ENCODE results near the gene STK38L. TPM values are rescaled to one million over a fixed set of nuclear protein-coding genes. Genes with fewer than 3 reads are reported as not detected.

The STK38L gene
- total and polyA plus RNA-seq, 7 experiments from 2014 or later, result 7.2 to 22.8 (median 19.4) TPM

DNA sequence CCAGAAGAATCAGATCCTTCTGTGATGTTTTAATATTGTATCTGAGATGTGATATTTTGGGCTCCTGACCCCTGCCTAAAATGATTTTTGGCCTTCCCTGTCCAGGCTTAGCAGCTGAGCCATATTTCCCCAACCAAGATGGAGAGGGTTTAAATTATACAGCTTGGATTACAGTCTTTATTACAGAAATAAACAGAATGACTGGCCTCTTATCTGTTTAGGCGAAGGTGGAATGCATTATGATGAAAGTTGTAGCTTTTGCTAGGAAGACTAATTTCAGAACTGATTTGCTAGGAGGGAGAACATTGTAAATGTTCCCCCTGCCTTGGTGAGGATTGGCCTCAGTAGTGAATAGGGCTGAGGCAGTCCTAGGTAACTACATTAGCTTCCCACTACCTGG lies 111.9 kb downstream of the STK38L start:
- DNase-seq (no peak), ATAC-seq (no peak)
- no peak overlapping the region for H3K4me3 ChIP-seq (ENCODE audit: low read length)
- no peak overlapping the region for H3K27ac Mint-ChIP-seq
- H3K27ac ChIP-seq (ENCODE audit: low read depth, low read length), result no peak overlapping the region
- H3K27me3 Mint-ChIP-seq, result peaks cover 0 to 23% (median 15%) of the 10 kb centered on the region in 5 donors
- intact Hi-C loops (cut with micrococcal nuclease), result no loop called here
- POLR2A ChIA-PET, result no interaction called here
- CTCF ChIA-PET, result no interaction called here
- peaks cover 0 to 1% (median 0%) of the 10 kb centered on the region in 11 donors for H3K9me3 Mint-ChIP-seq
- no peaks in the 10 kb centered on the region for H3K27me3 ChIP-seq (ENCODE audit: control insufficient read depth in 2 of 2, insufficient read depth in 2 of 2, low read length in 2 of 2)
- H3K4me1 ChIP-seq (ENCODE audit: control insufficient read depth in 2 of 2, insufficient read depth in 2 of 2, low read length in 2 of 2), result no peaks in the 10 kb centered on the region
- no peaks in the 10 kb centered on the region for H3K4me1 Mint-ChIP-seq
- no peak overlapping the region for H3K4me3 Mint-ChIP-seq
- no peaks in the 10 kb centered on the region for H3K9me3 ChIP-seq (ENCODE audit: control insufficient read depth in 2 of 3, low read length in 3 of 3)
- H3K36me3 Mint-ChIP-seq, result peaks cover 0 to 9% (median 0%) of the 10 kb centered on the region in 5 donors
- H3K36me3 ChIP-seq (ENCODE audit: control insufficient read depth in 2 of 3, insufficient read depth in 3 of 3, low read length in 3 of 3), result no peaks in the 10 kb centered on the region

DNA sequence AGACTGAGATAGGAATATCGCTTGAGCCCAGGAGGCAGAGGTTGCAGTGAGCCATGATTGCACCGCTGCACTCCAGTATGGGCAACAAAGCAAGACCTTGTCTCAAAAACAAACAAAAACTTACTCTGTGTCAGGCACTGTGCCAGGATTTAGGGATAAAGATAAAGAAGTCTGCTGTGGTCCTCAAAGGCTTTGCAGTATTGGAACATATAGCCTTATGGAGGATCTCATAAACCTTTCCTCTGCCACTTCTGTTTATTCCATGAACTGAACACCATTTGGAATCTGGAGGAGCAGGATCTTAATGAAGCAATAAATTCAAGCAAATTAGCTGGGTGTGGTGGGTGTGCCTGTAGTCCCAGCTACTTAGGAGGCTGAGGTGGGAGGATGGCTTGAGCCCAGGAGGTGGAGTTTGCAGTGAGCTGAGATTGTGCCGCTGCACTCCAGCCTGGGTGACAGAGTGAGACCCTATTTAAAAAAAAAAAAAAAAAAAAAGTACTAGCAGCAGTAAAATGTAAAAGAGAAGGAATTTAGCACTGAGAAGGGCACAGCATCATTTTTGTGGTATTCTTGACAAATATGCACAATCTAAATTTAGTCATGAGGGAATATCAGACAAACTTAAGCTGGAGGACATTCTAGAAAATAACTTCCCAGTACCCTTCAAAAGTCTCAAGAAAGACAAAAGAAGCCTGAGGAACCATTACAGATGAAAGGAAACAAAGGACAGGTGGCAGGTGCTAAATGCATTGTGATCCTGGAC lies 115.7 kb downstream of the STK38L start:
- intact Hi-C loops (cut with micrococcal nuclease), result no loop called here
- Histone ChIP-seq H3K27ac (ENCODE audit: low read depth, low read length) (no peak overlapping the region), H3K27me3 (ENCODE audit: control insufficient read depth in 2 of 2, insufficient read depth in 2 of 2, low read length in 2 of 2) (no peaks in the 10 kb centered on the region), H3K9me3 (ENCODE audit: control insufficient read depth in 2 of 3, low read length in 3 of 3) (no peaks in the 10 kb centered on the region), H3K4me1 (ENCODE audit: control insufficient read depth in 2 of 2, insufficient read depth in 2 of 2, low read length in 2 of 2) (no peaks in the 10 kb centered on the region), H3K36me3 (ENCODE audit: control insufficient read depth in 2 of 3, insufficient read depth in 3 of 3, low read length in 3 of 3) (no peaks in the 10 kb centered on the region), H3K4me3 (ENCODE audit: low read length) (no peak overlapping the region)
- ChIA-PET POLR2A (no interaction called here), CTCF (interaction anchor here (0.7 kb wide), 1 partner anchor 1393 kb away, joined by 5 read pairs; no protein-coding TSS in a partner anchor)
- ATAC-seq (no peak), DNase-seq (no peak)
- no peak overlapping the region for H3K4me3 Mint-ChIP-seq
- peaks cover 0 to 9% (median 2%) of the 10 kb centered on the region in 11 donors for H3K9me3 Mint-ChIP-seq
- no peak overlapping the region for H3K27ac Mint-ChIP-seq
- H3K4me1 Mint-ChIP-seq, result no peaks in the 10 kb centered on the region
- peaks cover 0 to 14% (median 0%) of the 10 kb centered on the region in 5 donors for H3K36me3 Mint-ChIP-seq
- peaks cover 13 to 27% (median 17%) of the 10 kb centered on the region in 5 donors for H3K27me3 Mint-ChIP-seq

DNA sequence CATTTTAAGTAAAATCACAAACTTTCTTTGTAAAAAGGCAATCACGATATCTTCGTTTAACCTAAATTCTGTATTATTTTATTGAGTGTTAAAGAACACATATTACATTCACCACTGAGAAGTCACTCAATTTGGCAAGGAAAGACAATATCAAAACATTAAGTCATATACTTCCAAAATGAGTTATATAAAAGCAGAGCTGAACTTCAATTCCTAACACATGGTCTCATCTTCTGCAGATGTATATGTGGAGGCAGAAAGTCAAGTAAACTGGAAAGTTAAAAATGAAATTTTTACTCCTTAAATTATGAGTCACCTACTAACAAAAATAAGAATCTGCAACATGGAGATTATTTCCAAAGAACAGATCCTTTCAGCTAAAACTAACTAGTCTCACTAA lies 117.3 kb downstream of the STK38L start:
- POLR2A ChIA-PET, result no interaction called here
- H3K9me3 Mint-ChIP-seq, result peaks cover 0 to 9% (median 2%) of the 10 kb centered on the region in 11 donors
- no peaks in the 10 kb centered on the region for H3K9me3 ChIP-seq (ENCODE audit: control insufficient read depth in 2 of 3, low read length in 3 of 3)
- H3K36me3 Mint-ChIP-seq, result peaks cover 0 to 14% (median 0%) of the 10 kb centered on the region in 5 donors
- H3K36me3 ChIP-seq (ENCODE audit: control insufficient read depth in 2 of 3, insufficient read depth in 3 of 3, low read length in 3 of 3), result no peaks in the 10 kb centered on the region
- H3K4me3 Mint-ChIP-seq, result no peak overlapping the region
- ATAC-seq, result no peak
- intact Hi-C loops (cut with micrococcal nuclease), result no loop called here
- peaks cover 11 to 27% (median 15%) of the 10 kb centered on the region in 5 donors for H3K27me3 Mint-ChIP-seq
- no peak overlapping the region for H3K27ac Mint-ChIP-seq
- no peaks in the 10 kb centered on the region for H3K27me3 ChIP-seq (ENCODE audit: control insufficient read depth in 2 of 2, insufficient read depth in 2 of 2, low read length in 2 of 2)
- CTCF ChIA-PET, result no interaction called here
- no peak overlapping the region for H3K27ac ChIP-seq (ENCODE audit: low read depth, low read length)
- no peak for DNase-seq
- H3K4me3 ChIP-seq (ENCODE audit: low read length), result no peak overlapping the region
- no peaks in the 10 kb centered on the region for H3K4me1 ChIP-seq (ENCODE audit: control insufficient read depth in 2 of 2, insufficient read depth in 2 of 2, low read length in 2 of 2)
- no peaks in the 10 kb centered on the region for H3K4me1 Mint-ChIP-seq

DNA sequence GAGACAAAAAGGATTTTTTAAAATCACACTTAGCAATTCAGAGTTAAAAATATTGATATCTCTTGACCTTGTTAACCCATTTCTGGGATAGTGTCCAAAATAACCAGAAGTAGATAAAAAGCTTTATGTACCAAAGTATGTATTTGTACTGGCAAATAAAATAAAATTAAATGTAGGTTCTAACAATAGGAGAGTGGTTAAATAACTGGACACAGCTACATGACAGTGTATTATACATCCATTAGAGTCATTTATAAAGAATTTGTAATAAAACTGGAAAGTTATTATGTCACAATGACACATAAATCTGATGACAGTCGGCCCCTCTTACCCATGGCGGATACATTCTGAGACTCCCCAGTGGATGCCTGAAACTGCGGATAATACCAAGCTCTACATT lies 122.5 kb downstream of the STK38L start:
- H3K4me3 Mint-ChIP-seq, result no peak overlapping the region
- intact Hi-C loops (cut with micrococcal nuclease), result no loop called here
- peaks cover 0 to 28% (median 0%) of the 10 kb centered on the region in 5 donors for H3K36me3 Mint-ChIP-seq
- H3K4me1 Mint-ChIP-seq, result no peaks in the 10 kb centered on the region
- H3K9me3 ChIP-seq (ENCODE audit: control insufficient read depth in 2 of 3, low read length in 3 of 3), result no peaks in the 10 kb centered on the region
- peaks cover 7 to 47% (median 14%) of the 10 kb centered on the region in 5 donors for H3K27me3 Mint-ChIP-seq
- ChIA-PET POLR2A (no interaction called here), CTCF (no interaction called here)
- no peak overlapping the region for H3K27ac Mint-ChIP-seq
- H3K4me1 ChIP-seq (ENCODE audit: control insufficient read depth in 2 of 2, insufficient read depth in 2 of 2, low read length in 2 of 2), result no peaks in the 10 kb centered on the region
- H3K9me3 Mint-ChIP-seq, result peaks cover 0 to 9% (median 2%) of the 10 kb centered on the region in 11 donors
- H3K27me3 ChIP-seq (ENCODE audit: control insufficient read depth in 2 of 2, insufficient read depth in 2 of 2, low read length in 2 of 2), result no peaks in the 10 kb centered on the region
- no peaks in the 10 kb centered on the region for H3K36me3 ChIP-seq (ENCODE audit: control insufficient read depth in 2 of 3, insufficient read depth in 3 of 3, low read length in 3 of 3)
- ATAC-seq (no peak), DNase-seq (no peak)
- no peak overlapping the region for H3K27ac ChIP-seq (ENCODE audit: low read depth, low read length)
- H3K4me3 ChIP-seq (ENCODE audit: low read length), result no peak overlapping the region

GRCh38 chr12:27367078-27367477 lies 123.0 kb downstream of the STK38L start:
- intact Hi-C loops (cut with micrococcal nuclease), result no loop called here
- Histone ChIP-seq H3K4me1 (ENCODE audit: control insufficient read depth in 2 of 2, insufficient read depth in 2 of 2, low read length in 2 of 2) (no peaks in the 10 kb centered on the region), H3K36me3 (ENCODE audit: control insufficient read depth in 2 of 3, insufficient read depth in 3 of 3, low read length in 3 of 3) (no peaks in the 10 kb centered on the region), H3K9me3 (ENCODE audit: control insufficient read depth in 2 of 3, low read length in 3 of 3) (no peaks in the 10 kb centered on the region), H3K27me3 (ENCODE audit: control insufficient read depth in 2 of 2, insufficient read depth in 2 of 2, low read length in 2 of 2) (no peaks in the 10 kb centered on the region), H3K27ac (ENCODE audit: low read depth, low read length) (no peak overlapping the region), H3K4me3 (ENCODE audit: low read length) (no peak overlapping the region)
- H3K27me3 Mint-ChIP-seq, result peaks cover 7 to 43% (median 11%) of the 10 kb centered on the region in 5 donors
- DNase-seq (no peak), ATAC-seq (no peak)
- peaks cover 0 to 31% (median 0%) of the 10 kb centered on the region in 5 donors for H3K36me3 Mint-ChIP-seq
- no peaks in the 10 kb centered on the region for H3K4me1 Mint-ChIP-seq
- no peak overlapping the region for H3K4me3 Mint-ChIP-seq
- ChIA-PET CTCF (no interaction called here), POLR2A (no interaction called here)
- H3K9me3 Mint-ChIP-seq, result peaks cover 0 to 9% (median 2%) of the 10 kb centered on the region in 11 donors
- no peak overlapping the region for H3K27ac Mint-ChIP-seq

Other genes with a start within 250 kb of the STK38L start
- 10 to 100 TPM; 24.4 to 57.3 (median 28.5) TPM for gene TM7SF3, start 229.9 kb upstream of the STK38L start, total RNA-seq
- 10 to 100 TPM; 56.3 to 61.7 TPM for gene TM7SF3, start 229.9 kb upstream of the STK38L start, polyA plus RNA-seq
- gene MED21, start 221.7 kb upstream of the STK38L start, total RNA-seq, result 10 to 100 TPM; 42.4 to 93.5 (median 72.9) TPM
- 10 to 100 TPM; 12.0 to 16.4 TPM for gene MED21, start 221.7 kb upstream of the STK38L start, polyA plus RNA-seq
- gene C12orf71, start 161.7 kb upstream of the STK38L start, total RNA-seq, result not detected
- gene C12orf71, start 161.7 kb upstream of the STK38L start, polyA plus RNA-seq, result not detected
- gene BMAL2, start 88.5 kb downstream of the STK38L start, total RNA-seq, result 10 to 100 TPM in 1 of 5 experiments, under 1 TPM in 3, not detected in 1; 0.19 to 37.7 (median 0.41) TPM
- not detected for gene BMAL2, start 88.5 kb downstream of the STK38L start, polyA plus RNA-seq
- gene SMCO2, start 202.4 kb downstream of the STK38L start, total RNA-seq, result under 1 TPM in 1 of 5 experiments, not detected in 4; 0.99 TPM
- not detected for gene SMCO2, start 202.4 kb downstream of the STK38L start, polyA plus RNA-seq

Data from naive thymus-derived CD4-positive, alpha-beta T cell (primary cell).